Measurements from ENCODE around the gene AFF2.

The AFF2 gene

DNA sequence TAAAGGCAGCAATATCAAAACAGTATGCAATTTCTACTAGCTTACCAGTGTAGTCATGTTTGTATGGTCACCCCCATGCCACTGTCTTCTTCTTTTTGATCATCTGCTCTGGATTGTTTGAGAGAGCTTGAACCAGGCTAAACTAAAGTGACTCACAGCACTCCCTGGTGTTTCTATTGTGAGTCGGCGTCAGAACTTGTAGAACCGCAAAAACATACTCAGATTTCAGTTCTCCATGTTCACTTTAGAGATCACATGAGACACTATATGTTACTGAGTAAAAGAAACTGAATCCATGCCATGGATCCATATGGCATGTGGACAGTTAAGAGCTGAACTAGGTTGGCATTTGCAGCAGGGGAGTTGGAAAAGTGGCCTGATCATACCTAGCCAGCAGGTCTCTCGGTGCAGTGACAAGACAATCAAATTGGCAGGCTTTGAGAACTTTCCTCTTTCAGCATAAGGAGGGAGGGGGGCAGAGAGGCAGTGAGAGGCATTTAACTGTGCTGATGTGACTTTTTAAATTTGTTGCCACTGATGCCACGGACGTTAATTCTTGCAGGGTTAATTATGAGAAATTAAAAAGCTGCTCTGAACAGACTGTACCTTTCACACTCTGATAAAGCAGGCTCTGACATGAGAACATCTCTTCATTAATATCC lies 88.4 kb downstream of the AFF2 start:
- Mint-ChIP-seq H3K9me3 (no peaks in the 10 kb centered on the region), H3K27ac (no peak overlapping the region), H3K27me3 (no peaks in the 10 kb centered on the region), H3K4me3 (no peak overlapping the region), H3K4me1 (peaks cover 3% of the 10 kb centered on the region), H3K36me3 (ENCODE audit: low read depth) (no peaks in the 10 kb centered on the region)
- no peak for ATAC-seq
- no peak for DNase-seq

DNA sequence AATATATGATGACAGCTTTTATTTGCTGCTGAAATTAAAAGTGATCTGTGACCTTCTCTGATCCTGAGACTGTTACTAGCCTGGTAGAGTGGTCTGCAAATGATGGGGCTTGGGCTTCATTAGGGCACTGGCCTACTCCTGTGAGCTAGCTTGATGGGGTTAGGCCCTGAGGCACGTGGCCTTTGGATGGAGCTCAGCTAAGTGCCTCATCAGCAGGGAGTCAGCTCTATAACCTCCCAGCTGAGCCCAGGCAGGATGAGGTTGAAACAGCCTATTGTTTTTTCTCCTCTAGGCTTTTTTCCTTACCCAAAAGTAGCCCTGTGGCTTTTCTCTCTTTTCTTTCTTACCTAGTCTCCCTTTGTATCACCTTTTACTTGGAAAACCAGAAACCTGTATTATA lies 92.2 kb downstream of the AFF2 start:
- Mint-ChIP-seq H3K4me1 (peaks cover 3% of the 10 kb centered on the region), H3K27ac (no peak overlapping the region), H3K36me3 (ENCODE audit: low read depth) (no peaks in the 10 kb centered on the region), H3K4me3 (no peak overlapping the region), H3K9me3 (no peaks in the 10 kb centered on the region), H3K27me3 (no peaks in the 10 kb centered on the region)
- ATAC-seq = no peak
- no peak for DNase-seq

DNA sequence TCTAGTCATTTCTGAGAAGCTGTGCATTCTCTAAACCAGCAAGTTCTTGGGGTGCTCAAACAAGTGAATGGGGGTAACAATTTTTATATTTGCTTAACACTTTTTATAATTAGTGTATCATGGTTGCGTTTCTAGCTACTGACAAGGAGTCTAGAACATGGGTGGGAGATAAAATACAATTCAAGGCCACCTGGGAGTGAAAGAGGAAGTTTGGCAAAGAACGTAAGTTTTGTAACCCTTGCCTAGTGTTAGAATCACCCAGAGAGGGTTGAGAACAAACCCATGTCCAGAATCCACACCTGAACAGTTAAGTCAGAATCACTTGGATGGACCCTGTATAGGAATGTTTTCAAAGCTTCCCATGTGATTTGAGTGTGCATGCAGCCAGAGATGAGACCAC lies 92.7 kb downstream of the AFF2 start:
- Mint-ChIP-seq H3K36me3 (ENCODE audit: low read depth) (no peaks in the 10 kb centered on the region), H3K4me1 (peaks cover 3% of the 10 kb centered on the region), H3K9me3 (no peaks in the 10 kb centered on the region), H3K4me3 (no peak overlapping the region), H3K27ac (no peak overlapping the region), H3K27me3 (no peaks in the 10 kb centered on the region)
- ATAC-seq (no peak), DNase-seq (no peak)

DNA sequence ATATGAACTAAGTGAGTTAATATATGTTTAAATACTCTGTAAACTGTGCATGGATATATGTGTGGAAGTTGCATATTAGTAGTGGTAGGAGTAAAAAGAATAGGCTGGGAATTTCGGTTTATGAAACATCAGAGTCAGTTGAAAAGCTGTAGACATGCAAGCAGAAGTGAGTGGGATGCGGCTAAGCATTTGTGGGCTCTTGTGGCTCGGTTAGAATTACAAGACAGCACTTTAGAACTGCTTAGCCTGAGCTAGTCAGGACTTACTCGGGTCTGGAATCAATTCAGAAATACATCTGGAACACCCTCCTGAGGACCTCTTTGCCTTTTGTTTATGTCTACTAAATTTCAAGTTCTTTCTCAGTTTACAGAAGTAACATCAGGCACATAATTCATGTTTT lies 93.6 kb downstream of the AFF2 start:
- peaks cover 3% of the 10 kb centered on the region for H3K4me1 Mint-ChIP-seq

DNA sequence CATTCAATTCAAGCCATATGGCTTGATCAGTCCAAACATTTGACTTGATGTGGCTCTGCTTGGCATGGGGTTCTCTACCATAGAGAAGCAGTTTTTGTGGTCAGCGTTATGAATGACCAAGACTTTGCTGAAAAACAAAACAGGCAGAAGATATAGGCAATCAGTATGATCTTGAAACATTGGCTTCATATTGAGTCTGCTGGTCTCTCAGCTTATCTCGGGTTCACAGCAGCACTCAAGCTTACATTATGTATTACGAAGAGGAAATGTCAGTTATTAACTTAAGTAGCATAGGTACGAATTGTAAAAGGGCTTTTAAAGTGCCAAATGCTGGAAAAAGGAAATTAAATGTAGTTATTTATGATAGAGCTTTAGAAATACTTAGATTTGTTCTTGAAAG lies 99.0 kb downstream of the AFF2 start:
- no peak for ATAC-seq
- no peaks in the 10 kb centered on the region for H3K27me3 Mint-ChIP-seq
- H3K27ac Mint-ChIP-seq = no peak overlapping the region
- H3K36me3 Mint-ChIP-seq (ENCODE audit: low read depth) = no peaks in the 10 kb centered on the region
- DNase-seq = no peak
- H3K9me3 Mint-ChIP-seq = no peaks in the 10 kb centered on the region
- no peak overlapping the region for H3K4me3 Mint-ChIP-seq
- H3K4me1 Mint-ChIP-seq = peaks cover 14% of the 10 kb centered on the region

More for the DNA sequence above, 93.6 kb downstream of the AFF2 start:
- Mint-ChIP-seq H3K27me3 (no peaks in the 10 kb centered on the region), H3K27ac (no peak overlapping the region), H3K4me3 (no peak overlapping the region), H3K9me3 (no peaks in the 10 kb centered on the region), H3K36me3 (ENCODE audit: low read depth) (no peaks in the 10 kb centered on the region)
- no peak for ATAC-seq
- no peak for DNase-seq

DNA sequence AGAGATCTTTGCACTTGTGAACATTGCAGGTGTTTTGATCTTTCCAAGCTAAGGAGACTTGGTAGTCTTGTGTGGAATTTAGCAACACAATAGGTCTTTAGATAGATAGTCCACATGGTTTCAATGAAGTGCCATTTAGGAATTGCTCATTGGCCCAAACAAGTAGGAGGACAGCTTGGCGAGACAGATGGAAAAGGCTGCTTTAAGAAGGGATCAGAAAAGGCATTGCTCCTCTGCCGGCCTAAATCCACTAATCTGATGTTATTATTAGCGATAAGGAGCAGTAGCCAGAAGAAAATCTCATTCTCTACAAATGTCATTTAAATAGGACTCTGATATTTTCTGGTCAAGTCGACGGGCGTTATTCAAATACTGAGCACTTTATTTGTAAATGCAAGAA lies 99.7 kb downstream of the AFF2 start:
- DNase-seq (no peak), ATAC-seq (no peak)
- Mint-ChIP-seq H3K27ac (no peak overlapping the region), H3K27me3 (no peaks in the 10 kb centered on the region), H3K9me3 (no peaks in the 10 kb centered on the region), H3K4me1 (peaks cover 14% of the 10 kb centered on the region), H3K36me3 (ENCODE audit: low read depth) (no peaks in the 10 kb centered on the region), H3K4me3 (no peak overlapping the region)

DNA sequence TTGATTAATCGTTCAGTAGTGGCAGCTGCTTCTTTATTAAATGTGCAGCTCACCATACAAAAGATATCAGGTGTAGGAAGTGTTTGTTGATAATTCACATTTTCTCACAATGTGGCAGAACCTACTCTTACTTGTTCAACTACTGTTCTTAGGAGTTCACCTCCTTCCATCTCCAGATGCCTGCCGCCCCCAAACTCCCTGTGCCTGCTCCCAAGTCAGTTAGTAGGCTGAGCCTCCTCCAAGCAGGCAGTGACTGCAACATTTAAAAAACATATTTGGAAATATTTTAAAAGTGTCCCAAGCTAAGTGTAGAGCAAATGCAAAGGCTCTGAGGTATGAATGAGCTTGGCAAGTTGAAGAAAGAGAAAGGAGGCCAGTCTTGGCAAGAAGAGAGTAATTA lies 100.2 kb downstream of the AFF2 start:
- ATAC-seq (no peak), DNase-seq (no peak)
- no peak overlapping the region for H3K27ac Mint-ChIP-seq
- H3K27me3 Mint-ChIP-seq = no peaks in the 10 kb centered on the region
- peaks cover 14% of the 10 kb centered on the region for H3K4me1 Mint-ChIP-seq
- H3K4me3 Mint-ChIP-seq = no peak overlapping the region
- no peaks in the 10 kb centered on the region for H3K9me3 Mint-ChIP-seq
- H3K36me3 Mint-ChIP-seq (ENCODE audit: low read depth) = no peaks in the 10 kb centered on the region

DNA sequence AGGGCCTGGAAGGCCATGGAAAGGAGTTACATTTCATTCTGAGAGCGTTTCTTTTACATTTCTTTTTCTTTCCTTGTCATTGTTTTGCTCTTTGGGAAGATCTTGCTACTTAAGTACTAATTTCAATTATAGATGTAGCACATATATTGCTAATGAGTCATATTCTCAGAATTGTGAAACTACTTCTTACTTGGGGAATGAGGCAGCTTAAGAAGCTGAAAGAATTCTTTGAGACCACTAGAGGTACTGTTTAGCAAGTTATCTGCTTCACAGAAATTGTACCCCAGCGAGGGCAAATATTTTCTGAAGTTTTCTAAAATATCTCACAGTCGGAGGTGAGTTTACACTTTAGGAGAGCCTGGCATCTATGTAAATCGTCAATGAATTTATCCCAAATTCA lies 100.6 kb downstream of the AFF2 start:
- no peak overlapping the region for H3K27ac Mint-ChIP-seq
- H3K4me3 Mint-ChIP-seq = no peak overlapping the region
- H3K9me3 Mint-ChIP-seq = no peaks in the 10 kb centered on the region
- ATAC-seq (no peak), DNase-seq (no peak)
- H3K4me1 Mint-ChIP-seq = peaks cover 14% of the 10 kb centered on the region
- no peaks in the 10 kb centered on the region for H3K27me3 Mint-ChIP-seq
- no peaks in the 10 kb centered on the region for H3K36me3 Mint-ChIP-seq (ENCODE audit: low read depth)

DNA sequence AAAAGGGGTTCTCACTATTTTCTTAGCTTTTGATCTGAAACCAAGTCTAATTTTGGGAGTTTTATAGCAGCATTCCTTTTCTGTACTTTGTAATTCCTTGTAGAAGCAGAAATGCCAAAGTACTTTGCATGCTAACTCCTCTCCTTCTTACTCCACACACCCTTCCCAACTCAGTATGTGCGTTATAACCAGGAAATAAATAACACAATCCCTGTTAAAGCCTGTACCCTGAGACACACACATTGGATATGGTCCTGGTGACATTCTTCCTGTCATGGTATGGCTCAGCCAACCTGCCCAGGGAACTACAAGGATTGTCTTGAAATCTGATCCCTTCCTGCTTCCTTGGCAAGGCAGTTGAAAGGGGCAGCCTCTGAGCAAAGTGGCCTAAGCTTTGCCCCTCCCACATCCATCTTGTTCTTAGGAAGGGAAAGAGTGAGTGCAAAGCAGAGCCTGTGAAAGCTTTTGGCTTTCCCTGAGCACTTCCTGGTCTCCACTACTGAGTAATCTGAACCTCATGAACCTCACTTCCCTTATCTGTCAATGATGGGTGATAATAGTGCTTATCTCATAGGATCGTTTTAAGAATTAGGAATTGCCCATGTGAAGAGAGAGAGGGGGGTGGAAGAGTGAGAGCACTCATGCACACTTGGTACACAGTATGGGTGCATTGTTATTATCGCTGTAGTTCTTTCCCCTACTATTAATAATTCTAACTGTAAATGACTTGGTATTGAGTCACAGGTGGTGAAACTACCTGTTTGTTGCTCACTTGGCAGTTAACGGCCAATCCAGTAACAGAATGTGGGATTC lies 109.3 kb downstream of the AFF2 start:
- Mint-ChIP-seq H3K4me3 (peak overlapping the region; percentile 17), H3K27me3 (no peaks in the 10 kb centered on the region), H3K36me3 (ENCODE audit: low read depth) (no peaks in the 10 kb centered on the region), H3K9me3 (peaks cover 4% of the 10 kb centered on the region), H3K27ac (peak overlapping the region; percentile 69), H3K4me1 (peaks cover 35% of the 10 kb centered on the region)
- peak; percentile 79 for ATAC-seq
- peak; percentile 1 for DNase-seq

DNA sequence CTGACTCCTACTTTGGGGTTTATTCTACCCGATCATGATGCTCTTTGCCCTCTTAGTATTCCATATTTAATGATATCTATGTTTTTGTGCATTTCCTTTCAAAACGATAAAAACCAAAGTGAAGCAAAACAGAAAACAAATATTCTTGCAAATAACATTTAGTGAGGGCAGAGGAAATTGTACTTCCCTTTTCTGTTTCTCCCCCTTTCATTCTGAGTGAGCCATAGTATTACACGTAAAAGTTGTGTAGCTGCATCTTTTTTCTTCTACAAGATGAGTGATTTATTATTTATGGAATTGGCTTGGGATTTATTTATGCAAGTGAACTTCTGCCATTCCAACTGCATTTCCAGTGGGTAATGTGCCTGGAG lies 109.9 kb downstream of the AFF2 start:
- Mint-ChIP-seq H3K4me1 (peaks cover 35% of the 10 kb centered on the region), H3K36me3 (ENCODE audit: low read depth) (no peaks in the 10 kb centered on the region), H3K9me3 (peaks cover 4% of the 10 kb centered on the region), H3K27me3 (no peaks in the 10 kb centered on the region), H3K4me3 (peak overlapping the region; percentile 17), H3K27ac (peak overlapping the region; percentile 69)
- DNase-seq = no peak
- peak; percentile 17 for ATAC-seq

DNA sequence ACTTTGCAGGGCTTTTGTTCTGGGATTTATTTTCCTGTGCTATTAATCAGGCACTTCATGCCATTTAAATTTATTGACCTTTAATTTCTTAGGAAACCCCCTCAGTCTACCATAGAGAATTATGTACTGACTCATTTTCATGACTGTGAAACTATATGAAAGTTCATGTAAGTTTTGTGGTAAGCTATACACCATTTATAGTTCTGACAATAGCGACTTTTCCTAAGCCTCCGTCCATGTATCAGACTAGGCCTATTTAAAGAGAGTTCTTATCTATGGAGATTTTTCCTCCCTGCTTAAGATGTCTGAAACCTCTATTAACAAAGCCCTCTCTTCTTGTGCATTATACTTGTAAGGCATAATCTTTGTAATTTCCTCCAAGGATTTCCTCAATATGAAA lies 111.6 kb downstream of the AFF2 start:
- DNase-seq (no peak), ATAC-seq (peak; percentile 80)
- H3K36me3 Mint-ChIP-seq (ENCODE audit: low read depth) = no peaks in the 10 kb centered on the region
- H3K27ac Mint-ChIP-seq = no peak overlapping the region
- no peak overlapping the region for H3K4me3 Mint-ChIP-seq
- peaks cover 35% of the 10 kb centered on the region for H3K4me1 Mint-ChIP-seq
- H3K9me3 Mint-ChIP-seq = peaks cover 4% of the 10 kb centered on the region
- H3K27me3 Mint-ChIP-seq = no peaks in the 10 kb centered on the region

DNA sequence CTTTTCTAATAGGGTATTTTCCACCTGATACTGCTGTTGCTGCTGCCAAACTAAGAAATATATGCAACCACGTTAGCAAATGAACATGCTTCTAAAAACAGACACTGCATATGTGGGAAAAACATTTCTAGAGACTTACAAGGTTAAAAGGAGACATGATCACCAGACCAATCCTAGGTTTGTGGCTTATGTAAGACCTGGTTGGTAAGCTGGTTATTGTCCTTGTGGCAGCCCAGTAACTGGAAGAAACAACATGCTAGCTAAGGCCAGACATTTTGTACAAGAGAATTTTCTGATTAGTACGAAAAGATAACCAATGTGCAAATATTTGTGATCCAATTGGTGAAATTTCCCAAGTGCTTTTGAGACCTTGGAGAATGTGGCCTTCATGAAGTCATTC lies 112.0 kb downstream of the AFF2 start:
- no peak overlapping the region for H3K4me3 Mint-ChIP-seq
- H3K36me3 Mint-ChIP-seq (ENCODE audit: low read depth) = no peaks in the 10 kb centered on the region
- H3K27me3 Mint-ChIP-seq = no peaks in the 10 kb centered on the region
- ATAC-seq (no peak), DNase-seq (no peak)
- H3K9me3 Mint-ChIP-seq = peaks cover under 1% of the 10 kb centered on the region
- no peak overlapping the region for H3K27ac Mint-ChIP-seq
- peaks cover 35% of the 10 kb centered on the region for H3K4me1 Mint-ChIP-seq

DNA sequence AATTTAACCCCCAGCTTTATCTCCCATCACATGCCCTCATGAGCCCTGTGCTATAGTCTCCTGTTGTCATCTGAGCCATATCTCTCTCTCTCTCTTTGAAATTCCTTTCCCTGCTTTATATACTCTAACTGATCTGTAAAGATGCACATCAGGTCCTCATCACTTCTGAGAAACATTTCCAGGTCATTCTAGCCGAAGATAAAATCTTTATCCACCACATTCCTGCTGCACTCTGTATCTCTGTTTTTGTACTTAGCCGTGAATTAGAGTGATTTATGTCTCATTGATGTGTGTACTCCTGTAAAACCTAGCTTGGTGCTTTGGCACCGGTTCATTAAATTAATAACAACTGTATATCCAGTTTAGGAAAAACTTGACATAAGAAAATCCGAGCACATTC lies 113.2 kb downstream of the AFF2 start:
- Mint-ChIP-seq H3K4me1 (peaks cover 35% of the 10 kb centered on the region), H3K9me3 (no peaks in the 10 kb centered on the region), H3K4me3 (no peak overlapping the region)

DNA sequence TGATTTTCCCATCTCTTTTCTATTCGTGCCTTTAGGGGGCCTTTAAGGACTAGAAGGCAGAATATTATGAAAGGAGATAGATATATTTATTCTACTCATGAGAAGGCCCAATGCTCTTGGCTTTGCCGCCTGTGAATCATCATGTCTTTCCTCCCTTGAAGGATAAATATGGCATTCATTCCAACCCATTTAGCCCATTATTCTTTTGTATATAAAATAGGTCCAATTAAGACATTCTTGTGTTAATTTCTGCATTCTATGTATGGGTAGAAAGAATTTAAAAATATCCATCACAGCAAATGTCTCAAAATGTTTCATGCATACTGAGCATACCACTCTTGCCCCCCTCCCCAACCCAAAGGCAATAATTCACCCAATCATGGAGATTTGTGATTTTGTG lies 115.1 kb downstream of the AFF2 start:
- DNase-seq = no peak
- H3K27me3 Mint-ChIP-seq = no peaks in the 10 kb centered on the region
- no peaks in the 10 kb centered on the region for H3K36me3 Mint-ChIP-seq (ENCODE audit: low read depth)
- H3K4me1 Mint-ChIP-seq = peaks cover 27% of the 10 kb centered on the region
- no peak overlapping the region for H3K27ac Mint-ChIP-seq
- ATAC-seq = no peak
- H3K4me3 Mint-ChIP-seq = no peak overlapping the region
- H3K9me3 Mint-ChIP-seq = no peaks in the 10 kb centered on the region

More for the DNA sequence above, 113.2 kb downstream of the AFF2 start:
- Mint-ChIP-seq H3K27ac (peak overlapping the region; percentile 5), H3K36me3 (ENCODE audit: low read depth) (no peaks in the 10 kb centered on the region), H3K27me3 (no peaks in the 10 kb centered on the region)
- no peak for ATAC-seq
- no peak for DNase-seq

Data from activated naive CD8-positive, alpha-beta T cell treated with anti-CD3 and anti-CD28 coated beads, Interleukin-2, amount 50 U/mL, for 24 hours (primary cell).